GF-D8 (cell line): ENCODE data around the gene NOTCH3.

Experiments used
- DNase-seq: peaks from one replicate; lab custom pipeline; 2025; lab: John Stamatoyannopoulos, UW

The NOTCH3 gene

DNA sequence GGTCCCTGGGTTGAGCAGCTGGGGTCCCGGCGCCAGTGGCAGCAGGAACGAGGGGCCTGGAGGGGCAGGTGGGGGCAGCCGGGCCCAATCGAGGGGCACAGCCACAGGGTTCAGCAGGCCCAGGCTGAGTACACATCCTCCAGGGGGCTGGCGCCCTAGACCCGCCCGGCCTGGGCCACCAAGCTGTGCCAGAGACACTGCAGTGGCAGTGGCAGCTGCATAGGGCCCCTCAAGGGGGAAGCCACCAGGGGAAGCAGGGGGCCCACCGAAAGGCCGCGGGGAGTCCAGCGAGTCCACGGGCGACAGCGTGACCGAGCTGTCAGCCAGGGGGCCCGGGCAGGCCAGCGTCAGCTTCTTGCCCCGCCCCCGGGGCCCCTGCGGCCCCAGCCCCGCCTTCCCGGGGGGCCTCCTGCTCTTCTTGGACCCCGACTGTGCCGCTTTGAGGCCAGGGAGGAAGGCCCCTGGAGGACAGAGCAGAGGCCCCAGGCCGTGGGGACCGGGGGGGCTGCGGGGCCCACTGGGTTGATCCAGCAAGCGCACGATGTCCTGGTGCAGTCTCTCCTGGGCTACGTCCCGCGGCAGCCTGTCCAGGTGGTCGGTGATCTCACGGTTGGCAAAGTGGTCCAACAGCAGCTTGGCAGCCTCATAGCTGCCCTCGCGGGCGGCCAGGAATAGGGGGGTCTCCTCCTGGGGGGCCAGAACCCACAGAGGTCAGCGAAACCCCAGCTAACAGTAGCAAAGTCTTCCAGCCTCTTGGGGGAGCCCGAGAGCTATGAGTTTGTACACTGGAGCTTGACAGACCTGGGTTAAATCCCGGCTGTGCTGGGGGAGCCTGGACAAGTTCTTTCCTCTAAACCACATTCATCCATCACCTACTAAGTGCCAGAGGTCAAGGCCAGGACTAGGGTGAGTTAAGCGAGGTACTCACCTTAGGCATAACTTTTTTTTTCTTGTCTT is 39.5 kb downstream of the NOTCH3 start:
- DNase-seq, result no peak

DNA sequence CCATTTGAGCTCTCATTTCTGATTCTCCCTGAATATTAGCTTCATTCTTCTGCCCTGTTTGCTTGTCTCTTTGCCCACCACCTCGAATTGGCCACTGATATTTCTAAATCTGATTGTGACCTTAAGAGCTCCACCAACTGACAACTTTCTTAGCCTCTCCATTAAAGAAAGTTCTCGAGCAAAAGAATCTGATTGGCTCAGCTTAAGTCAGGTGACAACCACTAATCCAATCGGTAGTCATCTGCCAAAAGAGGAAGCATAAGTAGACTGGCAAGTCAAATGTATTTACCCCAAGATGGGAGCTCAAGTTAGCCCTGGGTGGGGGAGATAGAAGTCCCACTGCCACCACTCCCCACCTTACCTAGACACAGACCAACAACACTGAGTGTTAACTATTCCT is 41.5 kb downstream of the NOTCH3 start:
- no peak for DNase-seq

DNA sequence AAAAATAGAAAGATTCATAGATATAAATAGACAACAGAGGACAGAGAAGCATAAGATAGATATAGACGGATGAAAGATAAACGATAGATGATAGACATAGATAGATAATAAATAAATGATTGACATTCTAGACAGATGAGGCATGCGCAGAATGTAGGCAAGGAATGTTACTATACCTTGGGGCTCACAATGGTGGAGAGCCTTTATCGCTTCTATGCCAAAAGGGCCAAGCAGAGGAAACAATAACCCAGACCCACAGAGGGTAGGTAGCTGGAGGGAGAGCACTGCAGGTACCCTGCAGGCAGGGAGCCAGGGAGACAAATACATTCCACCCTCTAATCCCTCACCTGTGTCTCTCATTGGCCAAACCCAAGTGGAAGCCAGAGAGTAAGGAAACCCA is 44.4 kb downstream of the NOTCH3 start:
- no peak for DNase-seq

DNA sequence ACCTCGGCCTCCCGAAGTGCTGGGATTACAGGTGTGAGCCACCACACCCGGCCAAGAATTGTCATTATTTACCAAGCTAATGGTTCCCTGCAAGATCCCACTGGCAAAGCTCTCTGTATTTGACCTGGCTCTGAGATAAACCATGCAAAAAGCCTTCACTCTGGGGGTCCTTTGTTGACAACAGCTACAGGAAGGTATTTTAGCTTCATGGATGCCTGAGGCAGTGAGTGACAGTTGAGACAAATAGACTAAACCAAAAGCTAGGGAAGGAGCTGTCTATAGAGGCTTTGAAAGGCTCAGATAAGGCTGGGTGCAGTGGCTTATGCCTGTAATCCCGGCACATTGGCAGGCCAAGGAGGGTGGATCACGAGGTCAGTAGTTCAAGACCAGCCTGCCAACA is 45.5 kb downstream of the NOTCH3 start:
- DNase-seq, result no peak

DNA sequence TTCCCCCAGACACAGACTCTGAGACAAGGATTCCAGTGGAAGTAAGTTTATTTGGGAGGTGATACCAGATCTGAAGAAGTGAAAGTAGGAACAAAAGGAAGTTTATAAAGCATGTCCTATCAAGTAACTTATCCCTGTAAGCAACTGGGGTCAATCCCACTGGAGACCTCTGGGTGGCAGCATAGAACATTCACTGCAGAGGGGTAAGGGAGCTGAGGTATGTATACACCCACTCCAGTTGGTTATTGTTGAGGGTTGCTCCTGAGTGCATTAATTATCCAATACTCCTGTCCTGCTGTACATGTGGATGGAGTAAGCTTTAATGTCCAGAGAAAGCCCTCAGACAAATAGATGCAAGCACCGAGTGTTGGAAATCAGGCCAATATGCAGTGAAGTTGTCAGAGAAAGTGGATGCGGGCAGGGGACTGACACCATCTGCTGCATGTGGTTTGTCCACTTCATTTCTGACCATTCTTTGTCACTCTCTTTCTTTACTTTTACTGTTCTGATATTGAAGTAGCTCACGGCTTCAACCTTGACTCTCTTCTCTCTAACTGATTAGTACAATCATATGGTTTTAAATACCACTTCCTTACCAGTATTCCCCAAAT is 46.7 kb downstream of the NOTCH3 start:
- no peak for DNase-seq

DNA sequence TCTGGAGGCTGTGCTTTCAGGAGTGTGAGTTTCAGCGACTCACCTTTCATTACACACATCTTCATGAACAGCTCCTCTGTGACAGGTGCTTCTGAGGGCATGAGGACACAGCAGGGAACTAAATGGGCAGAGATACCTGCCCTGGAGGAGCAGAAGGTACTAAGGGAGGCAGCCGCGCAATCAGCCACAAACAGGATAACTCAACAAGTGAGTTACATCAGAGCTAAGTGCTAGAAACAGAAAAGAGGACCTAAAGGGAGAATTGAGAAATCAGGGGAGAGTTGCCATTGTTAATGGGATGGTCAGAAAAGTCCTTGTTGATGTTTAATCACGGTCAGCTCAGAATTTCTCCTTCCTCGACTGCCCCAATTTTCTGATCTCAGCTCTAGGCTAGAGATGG is 51.1 kb downstream of the NOTCH3 start:
- no peak for DNase-seq

DNA sequence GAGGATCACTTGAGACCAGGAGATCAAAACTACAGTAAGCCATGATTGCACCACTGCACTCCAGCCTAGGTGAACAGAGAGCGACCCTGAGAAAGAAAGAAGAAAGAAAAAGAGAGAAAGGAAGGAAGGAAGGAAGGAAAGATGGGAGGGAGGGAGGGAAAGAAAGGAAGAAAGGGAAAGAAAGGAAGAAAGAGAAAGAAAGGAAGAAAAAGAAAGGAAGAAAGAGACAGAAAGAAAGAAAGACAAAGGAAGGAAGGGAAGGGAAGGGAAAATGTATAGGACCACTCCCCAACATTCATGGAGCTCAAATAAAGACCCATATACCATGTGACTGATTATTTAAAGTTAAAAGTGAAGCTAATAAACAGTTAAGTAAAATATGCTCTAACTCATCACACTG is 53.7 kb downstream of the NOTCH3 start:
- DNase-seq, result no peak

DNA sequence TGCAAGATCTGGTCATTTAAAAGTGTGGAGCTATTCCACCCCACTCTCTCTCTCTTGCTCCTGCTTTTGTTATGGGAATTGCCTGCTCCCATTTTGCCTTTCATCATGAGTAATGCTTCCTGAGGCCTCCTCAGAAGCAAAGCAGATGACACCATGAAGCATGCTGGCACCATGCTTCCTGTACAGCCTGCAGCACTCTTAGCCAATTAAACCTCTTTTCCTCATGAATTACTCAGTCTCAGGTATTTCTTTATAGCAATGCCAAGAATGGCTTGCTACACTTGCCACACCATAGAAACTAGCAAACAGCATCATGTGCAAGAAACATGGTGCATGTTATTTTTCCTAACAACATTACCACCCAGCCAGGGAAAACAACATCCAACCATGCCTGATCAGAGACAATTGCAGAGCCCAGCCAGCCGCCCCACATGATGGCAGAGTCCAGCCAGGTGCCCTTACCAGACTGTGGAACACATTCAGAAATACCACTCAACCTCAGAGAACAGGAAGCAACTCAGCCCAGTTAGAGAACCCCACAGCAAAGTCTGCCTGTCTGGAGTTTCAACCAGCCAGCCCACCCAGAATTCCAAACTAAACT is 56.6 kb downstream of the NOTCH3 start:
- no peak for DNase-seq

DNA sequence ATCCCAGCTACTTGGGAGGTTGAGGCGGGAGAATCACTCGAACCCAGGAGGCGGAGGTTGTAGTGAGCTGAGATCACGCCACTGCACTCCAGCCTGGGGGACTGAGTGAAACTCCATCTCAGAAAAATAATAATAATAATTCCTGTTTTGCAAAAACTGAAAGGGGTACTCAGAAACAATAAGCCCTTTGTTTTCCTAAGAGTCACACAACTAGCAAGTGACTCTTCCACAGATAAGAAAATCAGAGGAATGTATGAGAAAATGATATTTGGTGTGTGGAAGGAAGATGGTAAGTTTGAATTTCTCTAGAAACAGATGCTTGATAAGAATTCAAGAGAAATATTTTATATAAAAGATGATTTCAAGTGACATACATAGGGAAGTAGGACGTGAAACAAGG is 58.5 kb downstream of the NOTCH3 start:
- no peak for DNase-seq

DNA sequence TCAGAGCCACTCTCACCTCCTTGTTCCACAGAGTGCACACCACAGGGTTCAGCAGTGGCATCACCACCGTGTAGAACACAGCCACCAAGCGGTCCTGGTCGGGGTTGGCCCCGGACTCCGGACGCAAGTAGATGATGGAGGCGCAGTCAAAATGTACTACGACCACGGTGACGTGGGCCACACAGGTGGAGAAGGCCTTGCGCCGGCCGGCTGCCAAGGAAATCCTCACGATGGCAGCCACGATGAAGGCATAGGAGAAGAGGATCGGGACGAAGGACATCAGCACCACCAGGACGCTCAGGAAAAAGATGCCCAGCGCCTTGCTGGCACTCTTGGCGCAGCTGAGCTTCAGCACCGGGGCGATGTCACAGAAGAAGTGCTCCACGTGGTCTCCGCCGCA is 59.7 kb downstream of the NOTCH3 start:
- DNase-seq, result no peak

DNA sequence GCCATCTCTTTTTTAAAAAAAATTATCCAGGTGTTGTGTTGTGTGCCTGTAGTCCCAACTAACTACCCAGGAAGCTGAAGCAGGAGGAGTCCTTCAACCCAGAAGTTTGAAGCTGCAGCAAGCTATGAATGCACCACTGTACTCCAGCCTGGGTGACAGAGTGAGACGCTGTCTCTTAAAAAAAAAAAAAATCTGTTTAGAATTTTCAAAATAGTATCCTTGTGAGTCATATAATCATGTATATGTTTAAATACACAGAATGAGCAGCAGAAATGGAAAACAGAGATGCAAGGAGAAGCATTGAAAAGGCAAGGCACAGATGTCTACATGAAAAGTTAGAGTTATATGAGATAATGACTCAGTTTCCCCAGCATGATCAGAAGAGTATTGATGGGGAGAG is 62.4 kb downstream of the NOTCH3 start:
- no peak for DNase-seq

DNA sequence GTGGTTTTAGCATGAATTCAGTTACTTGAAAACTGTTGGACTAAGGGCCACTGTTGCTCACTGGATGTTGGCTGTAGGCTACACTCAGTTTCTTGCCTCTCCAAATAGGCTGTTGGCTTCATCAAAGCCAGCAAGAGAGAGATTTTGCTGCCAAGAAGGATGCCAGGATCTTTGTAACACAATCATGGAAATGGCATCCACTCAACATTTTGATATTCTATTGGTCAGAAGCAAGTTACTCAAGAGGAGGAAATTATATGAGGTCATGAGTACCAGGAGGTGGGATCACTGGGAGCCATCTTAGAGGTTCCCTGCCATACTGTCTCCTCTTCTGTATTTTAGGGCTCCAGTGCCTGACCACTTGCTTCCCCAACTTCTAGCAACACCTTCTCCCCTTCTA is 63.0 kb downstream of the NOTCH3 start:
- DNase-seq, result no peak

DNA sequence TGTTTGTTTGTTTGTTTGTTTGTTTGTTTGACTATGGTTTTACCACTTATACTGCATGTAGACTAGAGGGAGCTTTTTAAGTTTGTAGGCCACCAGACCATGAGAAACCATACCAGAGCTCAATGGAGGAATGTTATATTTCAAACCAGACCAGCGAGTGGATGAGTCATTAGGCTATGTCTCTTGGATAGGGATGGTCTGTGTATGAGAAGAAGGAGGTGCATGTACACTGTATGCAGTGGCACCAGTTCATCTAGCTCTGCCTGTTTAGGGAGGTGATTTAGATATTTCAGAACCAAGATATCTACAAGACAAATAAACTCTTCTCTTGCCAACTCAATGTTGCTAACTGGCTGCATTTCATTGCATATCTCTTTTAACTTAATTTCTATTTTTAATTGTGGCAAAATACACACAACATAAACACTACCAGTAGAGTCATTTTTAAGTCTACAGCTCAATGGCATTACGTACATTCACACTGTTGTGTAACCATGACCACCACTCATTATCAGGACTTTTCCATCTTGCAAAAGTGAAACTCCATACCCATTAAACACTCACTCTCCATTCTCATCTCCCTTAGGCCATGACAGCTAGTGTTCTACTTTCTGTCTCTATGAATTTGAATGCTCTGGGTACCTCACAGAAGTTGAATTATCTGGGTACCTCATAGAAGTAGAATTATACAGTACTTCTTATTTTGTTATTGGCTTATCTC is 64.4 kb downstream of the NOTCH3 start:
- no peak for DNase-seq

DNA sequence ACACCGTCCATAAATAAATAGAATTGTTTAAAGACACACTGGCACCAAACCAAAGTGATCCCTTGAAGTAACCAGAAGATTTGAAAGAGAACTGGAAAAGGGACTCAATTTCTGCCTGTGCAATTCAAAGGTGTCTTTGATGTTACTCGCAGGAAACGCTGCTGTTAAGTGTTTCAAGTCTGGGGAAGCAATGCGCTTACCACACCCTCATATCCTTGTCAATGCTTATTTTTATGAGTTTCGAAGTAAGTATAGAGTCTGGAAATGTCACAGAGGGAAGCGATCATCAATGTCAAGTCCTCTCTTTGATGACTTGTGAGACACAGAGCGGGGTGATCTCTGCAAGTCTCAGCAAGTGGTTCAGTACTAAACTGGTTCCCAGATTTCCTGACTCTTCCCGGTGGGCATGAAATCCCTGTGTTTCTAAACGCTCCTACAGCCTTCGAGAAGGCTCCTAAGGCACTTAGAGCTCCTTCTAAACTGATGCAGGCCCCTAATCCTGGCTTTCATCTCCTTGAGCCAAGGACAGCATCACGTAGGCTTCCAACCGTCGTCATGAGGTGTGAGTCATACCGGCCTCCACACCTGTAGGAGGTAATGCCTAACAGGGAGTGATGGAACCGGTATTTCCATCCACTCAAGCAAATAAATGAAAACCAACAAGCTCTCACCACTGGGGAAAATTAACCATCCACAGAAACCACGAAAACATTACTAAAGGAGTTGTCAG is 70.8 kb downstream of the NOTCH3 start:
- DNase-seq, result no peak

DNA sequence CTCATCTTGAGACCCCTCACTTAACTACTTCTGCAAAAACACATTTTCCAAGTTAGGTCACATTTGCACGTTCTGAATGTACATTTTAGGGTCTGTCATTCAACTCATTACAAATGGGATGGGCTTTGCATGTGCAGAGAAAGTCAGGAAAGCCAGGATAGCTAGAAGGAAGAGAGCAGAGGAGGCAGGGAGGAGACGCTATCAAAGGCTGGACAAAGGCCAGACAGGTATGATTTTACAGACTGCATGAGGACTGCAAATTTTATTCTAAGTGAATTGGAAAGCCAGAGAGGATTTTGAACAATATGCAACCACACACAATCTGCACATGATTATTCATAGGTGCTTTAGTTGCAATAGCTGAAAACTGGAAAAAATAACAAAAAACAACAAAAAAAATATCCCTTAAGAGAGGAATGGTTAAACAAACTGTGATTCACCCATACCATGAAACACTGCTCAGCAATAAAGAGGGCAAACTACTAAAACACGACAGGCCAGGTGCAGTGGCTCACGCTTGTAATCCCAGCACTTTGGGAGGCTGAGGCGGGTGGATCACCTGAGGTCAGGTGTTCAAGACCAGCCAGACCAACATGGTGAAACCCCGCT is 72.5 kb downstream of the NOTCH3 start:
- no peak for DNase-seq

DNA sequence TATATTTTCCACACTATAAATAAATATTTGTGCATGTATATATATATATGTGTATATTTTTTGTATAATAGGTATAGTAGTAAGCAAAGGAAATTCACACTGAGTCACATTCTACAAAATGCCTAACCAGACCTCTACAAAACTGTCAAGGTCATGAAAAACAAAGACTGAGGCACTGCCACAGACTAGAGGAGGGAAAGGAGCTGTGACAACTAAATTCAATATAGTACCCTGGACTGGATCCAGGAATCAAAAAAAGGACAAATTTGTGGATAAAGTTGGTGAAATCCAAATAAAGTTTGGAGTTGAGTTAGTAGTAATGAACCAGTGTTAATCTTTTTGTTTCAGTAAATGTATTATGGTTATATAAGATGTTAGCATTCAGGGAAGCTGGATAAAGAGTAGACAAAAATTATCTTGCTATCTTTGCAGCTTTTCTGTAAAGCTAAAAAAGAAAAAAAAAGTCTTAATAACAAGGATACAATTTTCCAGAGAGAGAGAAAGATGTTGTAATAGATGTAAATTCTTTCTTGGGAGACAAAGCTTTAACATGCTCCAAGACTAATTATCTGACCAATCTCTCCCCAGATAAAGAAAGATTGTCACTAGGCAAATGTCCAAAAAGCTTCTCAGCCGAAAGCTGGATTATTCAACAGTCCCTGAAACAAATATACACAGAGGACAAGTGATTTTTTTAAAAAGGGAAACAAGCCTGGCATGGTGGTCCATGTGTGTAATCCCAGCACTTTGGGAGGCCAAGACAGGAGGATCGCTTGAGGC is 74.5 kb downstream of the NOTCH3 start:
- DNase-seq, result no peak

DNA sequence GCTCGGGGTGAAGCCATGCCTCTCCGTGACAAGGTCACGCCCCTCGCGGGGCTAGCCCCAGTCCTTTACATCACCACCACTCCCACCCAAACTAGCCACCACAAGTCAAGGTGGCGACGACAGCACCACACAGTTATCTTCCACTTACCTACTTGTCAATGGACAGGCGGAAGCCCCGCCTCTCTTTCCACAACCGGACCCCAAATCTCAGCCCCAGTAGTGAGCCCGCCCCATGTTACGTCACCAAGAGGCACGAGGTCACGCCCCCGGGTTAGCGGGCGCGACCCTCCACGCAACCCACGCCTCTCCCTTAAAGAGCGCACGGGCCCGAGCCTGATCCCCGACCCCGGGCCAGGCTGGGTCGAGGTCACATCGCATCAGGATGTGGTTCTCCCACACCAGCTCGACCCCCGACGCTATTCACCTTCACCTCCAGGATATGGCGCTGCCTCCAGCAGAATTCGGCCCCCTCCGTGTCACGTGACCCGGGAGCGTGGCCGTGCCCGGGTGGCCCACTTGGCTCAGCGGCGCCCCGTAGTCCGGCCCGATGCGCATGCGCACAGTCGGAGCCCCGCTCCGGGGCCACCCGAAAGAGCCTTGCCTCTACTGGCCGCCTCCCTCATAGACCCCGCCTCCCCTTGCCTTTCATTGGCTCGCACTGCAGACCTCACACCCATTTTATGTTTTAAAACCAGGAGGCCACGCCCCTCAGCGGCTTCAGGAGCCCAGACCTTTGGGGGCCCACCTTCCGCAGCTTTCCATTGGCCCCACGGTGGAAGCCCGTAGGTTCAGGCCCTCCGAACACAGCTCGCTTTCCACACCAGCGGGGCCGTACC is 75.3 kb downstream of the NOTCH3 start:
- peak; percentile 96 for DNase-seq

DNA sequence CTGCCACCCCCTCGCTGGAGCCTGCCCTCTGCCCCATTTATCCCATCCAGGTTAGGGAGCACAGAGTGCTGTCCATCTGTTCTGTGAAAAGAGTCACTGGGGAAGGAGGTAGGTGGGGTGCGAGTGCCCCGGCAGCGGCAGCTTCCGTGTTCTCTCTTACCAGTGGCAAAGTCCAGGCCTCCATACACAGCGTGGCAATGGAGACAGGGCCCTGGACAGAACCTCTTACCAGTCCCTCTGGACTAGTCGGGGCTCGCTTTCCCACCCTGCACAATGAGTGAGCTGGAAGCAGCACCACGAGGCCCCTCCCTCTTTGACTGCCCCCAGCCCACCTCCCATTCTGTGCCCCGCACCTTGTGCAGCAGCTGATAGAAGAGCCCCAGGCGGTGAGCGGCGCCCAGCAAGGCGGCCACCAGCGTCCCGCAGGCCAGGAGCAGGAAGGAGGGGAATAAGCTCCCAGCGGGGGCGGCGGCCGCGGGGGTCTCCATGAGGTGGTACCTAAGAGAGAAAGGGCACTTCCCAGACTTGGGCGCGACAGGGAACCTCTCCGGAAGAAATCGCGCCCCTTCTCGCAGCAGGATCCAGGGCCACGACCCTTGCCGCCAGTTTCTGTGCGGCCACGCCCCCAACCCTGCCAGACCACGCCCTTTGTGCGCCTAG is 76.1 kb downstream of the NOTCH3 start:
- no peak for DNase-seq

DNA sequence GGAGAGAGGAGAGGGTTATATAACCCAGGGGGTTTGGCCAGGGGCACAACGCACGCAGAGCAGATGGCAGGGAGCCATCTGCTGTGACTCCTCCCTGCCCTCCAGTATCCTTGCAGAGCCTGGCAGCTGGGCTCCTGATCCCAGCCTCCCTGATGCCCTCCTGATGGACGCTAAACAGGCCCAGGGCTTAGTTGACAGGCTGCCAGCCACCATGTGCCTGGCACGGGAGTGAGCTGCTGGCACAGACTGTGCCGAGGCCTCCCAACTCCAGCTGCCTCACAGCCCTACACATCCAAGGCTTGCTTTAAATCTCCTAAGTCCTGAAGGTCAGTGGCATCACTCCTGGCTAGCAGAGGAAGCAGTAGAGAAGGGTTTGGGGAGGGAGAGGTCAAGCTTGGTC is 76.9 kb downstream of the NOTCH3 start:
- no peak for DNase-seq
